Motor neuron (in vitro differentiated cells): ENCODE results near the gene TUBB3. TPM values are rescaled to one million over a fixed set of nuclear protein-coding genes. Genes with fewer than 3 reads are reported as not detected.
A peak's percentile ranks its signal among the peaks of the same experiment; 100 is the strongest.

ENCODE experiments used
- ATAC-seq, 8 experiments: fragments of 200-7000 bp; cut with Tn5 transposase; replicated peaks in 6 of 8; 2 replicates each; pipeline ENCODE4 v1.8.0; 2021; ENCODE audit warnings: mild to moderate bottlenecking in 8 of 8, moderate library complexity in 8 of 8
- H3K27ac ChIP-seq, 2 donors: fragments of 250-450 bp; sonication (Bioruptor Pico); 2 replicates each; pipeline ENCODE4 v1.9.0; 2021; ENCODE audit warnings: antibody characterized with exemption in 2 of 2, mild to moderate bottlenecking in 2 of 2, moderate library complexity in 1 of 2
- H3K4me1 ChIP-seq, 2 donors: fragments of 250-450 bp; sonication (Bioruptor Pico); replicated peaks in 1 of 2; 2 replicates each; pipeline ENCODE4 v1.6.1; 2021; ENCODE audit warnings: antibody characterized with exemption in 2 of 2, mild to moderate bottlenecking in 2 of 2, moderate library complexity in 1 of 2
- H3K4me3 ChIP-seq, 5 donors: fragments of 250-450 bp; sonication (Bioruptor Pico); 2 replicates each; pipeline ENCODE4 v1.9.0; 2021; ENCODE audit warnings: antibody characterized with exemption in 5 of 5, mild to moderate bottlenecking in 5 of 5, moderate library complexity in 4 of 5
- WGBS, 10 experiments: fragments of 450-650 bp; shearing (Covaris generic); methylation state at CpG; one replicate each; pipeline ENCODE4 v1.0.0; 2022; 5-methylcytosine and 5-hydroxymethylcytosine counted together
- in situ Hi-C, 9 experiments: fragments of 400-800 bp; cut with MboI; loops; one replicate each; pipeline ENCODE4 v1.15.0; 2021; ENCODE audit warnings: low sequenced_read_pairs in 9 of 9, low pct_unique_long_range_greater_than_20kb in 2 of 9; ENCODE audit not compliant: unreplicated experiment in 9 of 9
- total RNA-seq, 8 experiments: library from RNA; unstranded; fragments of 300-600 nt; gene quantifications; 2 replicates each; pipeline versions ENCODE4 v1.2.3 to v1.2.4, GENCODE V29; 2022

Gene TUBB3
- total RNA-seq, 8 experiments from 2014 or later: 34.7 to 2,215 (median 670) TPM

DNA sequence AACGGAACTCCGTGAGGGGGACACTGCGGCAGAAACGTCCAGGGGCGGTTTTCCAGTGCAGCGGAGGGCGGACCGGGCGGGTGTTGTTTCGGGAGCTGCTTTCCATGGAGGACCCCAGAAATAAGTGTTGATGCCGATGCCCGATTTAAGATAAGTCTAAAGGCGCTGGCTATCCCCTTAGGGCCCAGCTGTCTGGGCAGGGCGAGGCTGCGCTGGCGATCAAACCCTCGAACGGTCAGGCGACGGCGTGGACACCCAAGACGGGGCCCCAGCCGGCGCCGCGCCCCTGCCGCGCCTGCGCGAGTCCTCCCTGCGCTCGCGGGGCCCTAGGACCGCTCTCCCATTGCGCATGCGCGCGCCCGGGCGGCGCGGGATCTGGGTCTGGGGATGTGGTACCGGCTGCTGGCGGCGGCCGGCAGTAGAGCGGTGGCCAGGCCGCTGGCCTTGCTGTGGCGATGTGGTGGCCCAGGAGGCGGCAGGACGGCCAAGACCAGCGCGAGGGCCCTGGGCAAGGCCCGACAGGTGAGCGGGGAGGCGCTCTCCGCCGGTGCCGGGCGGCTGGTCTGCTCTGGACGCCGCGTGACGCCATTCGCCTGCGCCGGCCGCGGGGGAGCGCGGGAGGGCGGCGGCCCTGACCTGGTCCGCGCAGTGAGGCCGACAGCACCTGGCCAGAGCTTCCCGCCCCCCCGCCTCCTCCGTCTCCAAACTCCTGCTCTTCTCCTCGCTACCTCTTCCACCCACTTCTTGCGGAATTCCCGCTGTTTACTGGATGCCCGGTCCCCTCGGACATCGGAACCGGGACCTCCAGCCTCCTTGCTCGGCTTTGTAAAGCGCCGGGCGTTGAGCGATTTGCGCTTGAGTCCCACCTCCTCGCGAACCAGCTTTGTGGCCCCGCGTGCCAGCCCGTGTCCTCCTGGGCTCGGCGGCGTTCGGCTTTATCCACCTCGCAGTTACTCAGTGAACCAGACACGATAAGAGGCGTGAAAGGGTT lies 49.4 kb downstream of the TUBB3 start:
- 0 to 1% (median 0%) methylated on average over 1 to 27 of the region's 104 CpGs; no CpG with 5 or more reads in 7 of the 10 experiments for WGBS, 10 experiments
- Histone ChIP-seq H3K27ac (peak overlapping the region; percentile 97 to 98), H3K4me1 (peaks cover 18 to 24% of the 10 kb centered on the region in 2 donors), H3K4me3 (peak overlapping the region; percentile 71 to 99 (median 82))
- ATAC-seq: peak; percentile 90 to 97 (median 92)
- in situ Hi-C loops: no loop called here

- in situ Hi-C loops: no loop called here
- no peak for ATAC-seq
- peak overlapping the region; percentile 97 to 98 for H3K27ac ChIP-seq
- peaks cover 18 to 19% of the 10 kb centered on the region in 2 donors for H3K4me1 ChIP-seq
- H3K4me3 ChIP-seq: peak overlapping the region; percentile 71 to 99 (median 82)
- 0 to 44% (median 19%) methylated on average over 1 to 12 of the region's 14 CpGs; no CpG with 5 or more reads in 1 of the 10 experiments for WGBS, 10 experiments
Measured at GRCh38 chr16:89973235-89973634, 50.1 kb downstream of the TUBB3 start.

DNA sequence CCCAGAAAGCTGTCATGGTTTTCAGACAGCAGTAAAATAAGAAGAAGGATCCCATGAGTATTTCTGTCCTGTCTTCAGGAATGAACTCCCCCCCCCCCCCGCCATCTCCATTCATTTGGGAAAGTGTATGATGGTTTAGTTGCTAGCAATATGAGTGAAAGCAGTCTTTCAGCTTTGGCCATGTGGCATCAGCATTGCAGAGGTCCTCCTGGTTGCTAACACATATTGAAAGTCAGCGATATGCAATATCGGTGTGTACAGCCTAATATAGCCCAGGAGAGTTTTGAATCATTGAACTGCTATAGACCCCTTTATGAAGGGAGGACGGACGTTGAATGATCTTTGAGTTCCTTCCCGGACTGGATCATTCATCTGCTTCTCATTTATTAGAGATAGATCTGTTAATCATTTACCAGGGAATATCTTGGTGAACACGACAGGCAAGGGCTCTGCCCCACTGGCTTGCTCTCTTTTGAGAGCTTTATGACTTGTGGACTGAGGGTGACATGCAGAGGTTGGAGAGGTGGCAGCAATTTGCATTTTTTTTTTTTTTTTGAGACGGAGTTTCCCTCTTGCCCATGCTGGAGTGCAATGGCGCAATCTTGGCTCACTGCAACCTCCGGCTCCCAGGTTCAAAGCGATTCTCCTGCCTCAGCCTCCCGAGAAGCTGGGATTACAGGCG lies 50.7 kb downstream of the TUBB3 start:
- 40 to 100% (median 74%) methylated on average over 1 to 9 of the region's 13 CpGs for WGBS, 10 experiments
- Histone ChIP-seq H3K4me1 (peaks cover 18% of the 10 kb centered on the region in 2 donors), H3K4me3 (peak overlapping the region; percentile 71 to 99 (median 82)), H3K27ac (no peak overlapping the region)
- in situ Hi-C loops: no loop called here
- no peak for ATAC-seq

DNA sequence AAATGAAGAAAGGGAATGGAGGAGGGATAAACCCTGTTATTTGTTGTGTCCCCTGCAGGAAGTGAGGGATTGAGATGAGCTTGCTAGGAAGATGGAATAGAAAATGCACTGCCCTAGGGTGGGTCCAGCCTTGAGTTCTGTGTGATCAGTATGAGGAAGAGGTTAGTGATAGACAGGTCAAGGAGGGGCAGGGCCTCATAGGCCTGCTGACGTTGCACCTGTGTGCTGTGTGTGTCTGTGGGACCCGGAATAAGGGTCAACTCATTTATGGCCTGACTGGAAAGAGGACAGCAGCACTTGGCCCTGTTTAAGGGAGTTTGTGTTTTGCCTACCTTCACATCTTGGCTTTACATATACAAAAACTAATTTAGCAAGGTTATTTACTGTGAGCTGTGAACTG lies 51.7 kb downstream of the TUBB3 start:
- ATAC-seq: no peak
- WGBS, 10 experiments: 67 to 100% (median 83%) methylated on average over 1 to 2 of the region's 2 CpGs; no CpG with 5 or more reads in 3 of the 10 experiments
- in situ Hi-C loops: no loop called here
- Histone ChIP-seq H3K4me1 (peaks cover 18% of the 10 kb centered on the region in 2 donors), H3K4me3 (no peak overlapping the region), H3K27ac (no peak overlapping the region)

GRCh38 chr16:89981414-89981813 lies 58.3 kb downstream of the TUBB3 start:
- Histone ChIP-seq H3K27ac (no peak overlapping the region), H3K4me1 (no peaks in the 10 kb centered on the region), H3K4me3 (no peak overlapping the region)
- ATAC-seq: no peak
- WGBS, 10 experiments: 92 to 100% (median 100%) methylated on average over 1 to 7 of the region's 8 CpGs
- in situ Hi-C loops: no loop called here

DNA sequence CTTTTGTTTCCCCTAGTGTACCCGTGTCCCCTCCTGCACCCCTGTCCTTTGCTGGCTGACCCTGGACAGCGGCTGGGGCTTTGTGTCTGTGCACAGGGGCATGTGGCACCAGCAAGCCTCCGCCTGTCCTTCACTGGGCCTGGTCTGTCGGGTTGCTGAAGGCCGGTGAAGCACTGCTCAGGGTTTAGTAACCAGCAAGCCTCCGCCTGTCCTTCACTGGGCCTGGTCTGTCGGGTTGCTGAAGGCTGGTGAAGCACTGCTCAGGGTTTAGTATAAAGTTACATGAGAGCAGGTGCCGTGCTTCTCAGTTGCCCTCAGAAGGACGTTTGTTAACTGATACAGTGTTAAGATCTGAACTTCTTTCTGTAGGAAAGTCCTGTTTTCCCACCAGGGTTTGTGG lies 59.2 kb downstream of the TUBB3 start:
- Histone ChIP-seq H3K4me3 (no peak overlapping the region), H3K27ac (no peak overlapping the region), H3K4me1 (no peaks in the 10 kb centered on the region)
- in situ Hi-C loops: no loop called here
- no peak for ATAC-seq
- whole genome bisulfite sequencing, 10 experiments: 72 to 100% (median 90%) methylated on average over 1 to 9 of the region's 9 CpGs; no CpG with 5 or more reads in 2 of the 10 experiments

DNA sequence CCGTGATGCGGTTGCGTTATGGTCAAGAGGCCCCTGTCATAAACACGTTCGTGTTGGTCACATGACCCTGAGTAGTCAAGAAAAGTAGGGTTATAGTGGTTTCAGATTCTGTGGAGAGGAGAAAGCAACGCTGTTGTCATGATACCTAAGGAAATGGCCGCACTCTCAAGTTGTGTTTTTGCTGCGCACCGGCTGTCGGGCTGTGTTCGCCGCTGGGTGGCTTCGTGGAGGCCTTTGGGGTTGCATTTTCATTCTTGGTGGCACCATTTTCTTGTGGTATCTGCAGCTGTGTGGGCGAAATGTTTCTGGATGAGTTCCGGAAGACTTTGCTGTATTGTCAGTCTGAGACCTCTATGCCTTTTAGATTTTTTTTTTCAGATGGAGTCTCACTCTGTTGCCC lies 60.4 kb downstream of the TUBB3 start:
- Histone ChIP-seq H3K4me1 (no peaks in the 10 kb centered on the region), H3K4me3 (no peak overlapping the region), H3K27ac (no peak overlapping the region)
- in situ Hi-C loops: no loop called here
- 63 to 100% (median 87%) methylated on average over 2 to 10 of the region's 15 CpGs; no CpG with 5 or more reads in 2 of the 10 experiments for WGBS, 10 experiments
- no peak for ATAC-seq

DNA sequence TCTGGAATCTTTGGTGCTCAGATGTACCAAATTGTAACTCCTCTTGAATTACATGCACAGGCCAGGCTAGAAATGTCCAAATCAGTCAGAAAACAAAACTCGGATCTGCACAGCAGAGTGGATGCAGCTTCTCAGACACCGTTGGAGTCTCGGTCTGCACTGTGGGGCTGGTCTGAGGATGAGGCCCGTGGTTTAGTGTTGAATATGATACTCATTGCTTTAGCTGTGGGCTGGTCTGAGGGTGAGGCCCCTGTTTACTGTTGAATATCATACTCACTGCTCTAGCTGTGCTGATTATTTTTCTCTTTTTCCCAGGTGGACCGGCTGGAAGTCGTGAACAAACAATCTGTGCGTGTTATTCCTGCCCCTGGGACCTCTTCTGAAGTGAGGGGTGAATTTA lies 61.1 kb downstream of the TUBB3 start:
- Histone ChIP-seq H3K27ac (no peak overlapping the region), H3K4me1 (no peaks in the 10 kb centered on the region), H3K4me3 (no peak overlapping the region)
- in situ Hi-C loops: no loop called here
- ATAC-seq: no peak
- WGBS, 10 experiments: 80 to 100% (median 97%) methylated on average over 1 to 6 of the region's 7 CpGs

DNA sequence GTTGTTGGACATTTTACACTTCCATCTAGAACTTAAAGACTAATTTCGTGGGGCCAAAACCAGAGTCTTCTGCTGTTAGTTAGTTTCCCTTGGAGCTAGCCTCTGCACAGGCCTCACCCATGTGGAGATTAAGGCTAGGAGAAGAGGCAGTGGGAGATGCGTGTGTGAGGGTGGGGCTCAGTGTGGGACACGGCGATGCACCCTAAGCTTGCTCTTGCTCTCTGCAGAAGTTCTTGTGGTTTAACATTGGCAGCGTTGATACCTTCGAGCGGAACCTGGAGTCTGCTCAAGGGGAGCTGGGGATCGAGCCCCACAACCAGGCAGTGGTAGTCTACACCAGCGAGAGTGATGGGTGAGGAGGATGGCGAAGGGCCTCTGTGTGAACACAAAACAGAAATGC lies 62.1 kb downstream of the TUBB3 start:
- ATAC-seq: no peak
- 82 to 100% (median 99%) methylated on average over 1 to 5 of the region's 10 CpGs; no CpG with 5 or more reads in 2 of the 10 experiments for WGBS, 10 experiments
- in situ Hi-C loops: no loop called here
- Histone ChIP-seq H3K4me3 (no peak overlapping the region), H3K27ac (no peak overlapping the region), H3K4me1 (no peaks in the 10 kb centered on the region)

Other genes starting within 250 kb of the TUBB3 start
- gene CDK10, start 236.7 kb upstream of the TUBB3 start, total RNA-seq: 100 to 1,000 TPM in 1 of 8 experiments, 10 to 100 TPM in 7; 18.3 to 122 (median 46.6) TPM
- 10 to 100 TPM in 1 of 8 experiments, 1 to 10 TPM in 7; 2.1 to 10.7 (median 6.2) TPM for gene SPATA2L, start 221.6 kb upstream of the TUBB3 start, total RNA-seq
- 10 to 100 TPM in 3 of 8 experiments, 1 to 10 TPM in 5; 4.5 to 14.6 (median 8.9) TPM for gene VPS9D1, start 202.4 kb upstream of the TUBB3 start, total RNA-seq
- 10 to 100 TPM; 10.5 to 61.0 (median 16.0) TPM for gene ZNF276, start 201.8 kb upstream of the TUBB3 start, total RNA-seq
- 10 to 100 TPM in 3 of 8 experiments, 1 to 10 TPM in 5; 3.7 to 59.7 (median 7.7) TPM for gene FANCA, start 106.7 kb upstream of the TUBB3 start, total RNA-seq
- gene SPIRE2, start 94.9 kb upstream of the TUBB3 start, total RNA-seq: 10 to 100 TPM in 6 of 8 experiments, 1 to 10 TPM in 2; 3.7 to 21.5 (median 14.0) TPM
- 100 to 1,000 TPM in 7 of 8 experiments, 10 to 100 TPM in 1; 94.7 to 213 (median 143) TPM for gene TCF25, start 49.8 kb upstream of the TUBB3 start, total RNA-seq
- 1 to 10 TPM; 2.8 to 8.4 (median 5.1) TPM for gene MC1R, start 4.5 kb upstream of the TUBB3 start, total RNA-seq
- 10 to 100 TPM; 30.4 to 65.0 (median 55.0) TPM for gene DEF8, start 25.4 kb downstream of the TUBB3 start, total RNA-seq
- 10 to 100 TPM in 5 of 8 experiments, 1 to 10 TPM in 2, under 1 TPM in 1; 0.56 to 26.3 (median 14.2) TPM for gene DBNDD1, start 96.1 kb downstream of the TUBB3 start, total RNA-seq
- gene PRDM7, start 154.0 kb downstream of the TUBB3 start, total RNA-seq: under 1 TPM in 4 of 8 experiments, not detected in 4; 0.14 to 0.47 (median 0.26) TPM